HL-60 (cell line): ENCODE data around the gene ZGPAT.

Source experiments
- DNase-seq, 2 experiments: peaks; one replicate each; pipeline ENCODE4 v3.0.0-alpha.2; 2010 to 2020; ENCODE audit warnings: low read depth in 1 of 2, low spot score in 1 of 2
- H3K27ac ChIP-seq: fragments of 250-450 bp; sonication (Bioruptor Pico); replicated peaks from 2 replicates; pipeline ENCODE4 v1.5.1; 2020; ENCODE audit warnings: mild to moderate bottlenecking, moderate library complexity
- H3K27me3 ChIP-seq: fragments of 250-450 bp; sonication (Bioruptor Pico); 2 replicates; pipeline ENCODE4 v1.5.1; 2021; ENCODE audit warnings: mild to moderate bottlenecking, moderate library complexity; ENCODE audit not compliant: insufficient read depth, poor library complexity, severe bottlenecking
- H3K4me3 ChIP-seq: replicated peaks from 2 replicates; pipeline ENCODE4 v1.5.1; 2011; ENCODE audit warnings: mild to moderate bottlenecking, control low read depth, low read length; ENCODE audit not compliant: insufficient read depth
- GABPA ChIP-seq: IDR thresholded peaks from 2 replicates; pipeline ENCODE4 v1.6.1; 2012; ENCODE audit warnings: low read depth
- POLR2AphosphoS5 ChIP-seq: IDR thresholded peaks from 2 replicates; pipeline ENCODE4 v1.6.1; 2012; ENCODE audit warnings: low read depth
- SPI1 ChIP-seq: IDR thresholded peaks from 2 replicates; pipeline ENCODE4 v1.6.1; 2012; ENCODE audit warnings: low read depth, mild to moderate bottlenecking, borderline replicate concordance
- TF ChIP-seq, protein P1 (sequence below): IDR thresholded peaks from one replicate; pipeline ENCODE4 v1.5.1; 2011; ENCODE audit warnings: low read length, control low read depth, inconsistent platforms; ENCODE audit not compliant: insufficient read depth
- TF ChIP-seq, protein P2 (sequence below): IDR thresholded peaks from 2 replicates; pipeline ENCODE4 v1.6.1; 2012; ENCODE audit warnings: low read depth; ENCODE audit not compliant: insufficient replicate concordance

ZGPAT gene

DNA sequence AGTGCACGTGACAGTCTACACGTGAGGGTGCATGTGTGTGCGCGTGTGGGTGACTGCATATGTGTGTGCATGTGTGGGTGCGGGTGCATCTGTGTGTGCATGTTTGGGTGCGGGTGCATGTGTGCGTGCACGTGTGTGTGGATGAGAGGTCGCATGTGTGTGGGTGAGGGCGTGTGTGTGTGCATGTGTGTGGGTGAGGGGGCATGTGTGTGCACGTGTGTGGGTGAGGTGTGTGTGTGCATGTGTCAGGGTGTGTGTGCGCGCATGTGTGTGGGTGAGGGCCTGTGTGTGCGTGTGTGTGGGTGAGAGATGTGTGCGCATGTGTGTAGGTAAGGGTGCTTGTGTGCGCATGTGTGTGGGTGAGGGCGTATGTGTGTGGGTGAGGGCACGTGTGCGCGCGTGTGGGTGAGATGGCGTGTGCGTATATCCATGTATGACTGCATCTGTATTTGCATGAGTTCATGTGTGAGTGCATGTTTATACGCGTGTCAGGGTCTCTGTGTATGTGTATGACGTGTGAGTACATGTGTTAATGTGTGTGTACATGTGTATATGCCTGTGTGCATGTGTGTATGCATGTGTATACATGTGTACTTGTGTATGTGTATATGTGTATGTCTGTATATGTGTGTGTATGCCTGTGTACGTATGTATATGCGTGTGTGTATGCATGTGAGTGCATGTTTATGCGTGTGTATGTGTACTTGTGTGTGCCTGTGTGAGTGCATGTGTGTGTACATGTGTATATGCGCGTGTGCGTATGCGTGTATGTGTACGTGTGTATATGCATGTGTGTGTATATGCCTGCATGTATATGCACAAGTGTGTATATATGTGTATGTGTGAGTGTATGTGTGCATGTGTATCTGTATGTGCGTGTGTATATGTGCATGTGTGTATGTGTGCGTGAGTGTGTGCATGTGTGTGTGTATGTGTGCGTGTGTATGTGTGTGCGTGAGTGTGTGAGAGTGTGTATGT lies 24.6 kb downstream of the ZGPAT start:
- Histone ChIP-seq H3K4me3 (no peak overlapping the region), H3K27ac (no peak overlapping the region)
- TF ChIP-seq, protein P1, sequence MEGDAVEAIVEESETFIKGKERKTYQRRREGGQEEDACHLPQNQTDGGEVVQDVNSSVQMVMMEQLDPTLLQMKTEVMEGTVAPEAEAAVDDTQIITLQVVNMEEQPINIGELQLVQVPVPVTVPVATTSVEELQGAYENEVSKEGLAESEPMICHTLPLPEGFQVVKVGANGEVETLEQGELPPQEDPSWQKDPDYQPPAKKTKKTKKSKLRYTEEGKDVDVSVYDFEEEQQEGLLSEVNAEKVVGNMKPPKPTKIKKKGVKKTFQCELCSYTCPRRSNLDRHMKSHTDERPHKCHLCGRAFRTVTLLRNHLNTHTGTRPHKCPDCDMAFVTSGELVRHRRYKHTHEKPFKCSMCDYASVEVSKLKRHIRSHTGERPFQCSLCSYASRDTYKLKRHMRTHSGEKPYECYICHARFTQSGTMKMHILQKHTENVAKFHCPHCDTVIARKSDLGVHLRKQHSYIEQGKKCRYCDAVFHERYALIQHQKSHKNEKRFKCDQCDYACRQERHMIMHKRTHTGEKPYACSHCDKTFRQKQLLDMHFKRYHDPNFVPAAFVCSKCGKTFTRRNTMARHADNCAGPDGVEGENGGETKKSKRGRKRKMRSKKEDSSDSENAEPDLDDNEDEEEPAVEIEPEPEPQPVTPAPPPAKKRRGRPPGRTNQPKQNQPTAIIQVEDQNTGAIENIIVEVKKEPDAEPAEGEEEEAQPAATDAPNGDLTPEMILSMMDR: no peak
- no peak for TF ChIP-seq SPI1
- TF ChIP-seq, protein P2, sequence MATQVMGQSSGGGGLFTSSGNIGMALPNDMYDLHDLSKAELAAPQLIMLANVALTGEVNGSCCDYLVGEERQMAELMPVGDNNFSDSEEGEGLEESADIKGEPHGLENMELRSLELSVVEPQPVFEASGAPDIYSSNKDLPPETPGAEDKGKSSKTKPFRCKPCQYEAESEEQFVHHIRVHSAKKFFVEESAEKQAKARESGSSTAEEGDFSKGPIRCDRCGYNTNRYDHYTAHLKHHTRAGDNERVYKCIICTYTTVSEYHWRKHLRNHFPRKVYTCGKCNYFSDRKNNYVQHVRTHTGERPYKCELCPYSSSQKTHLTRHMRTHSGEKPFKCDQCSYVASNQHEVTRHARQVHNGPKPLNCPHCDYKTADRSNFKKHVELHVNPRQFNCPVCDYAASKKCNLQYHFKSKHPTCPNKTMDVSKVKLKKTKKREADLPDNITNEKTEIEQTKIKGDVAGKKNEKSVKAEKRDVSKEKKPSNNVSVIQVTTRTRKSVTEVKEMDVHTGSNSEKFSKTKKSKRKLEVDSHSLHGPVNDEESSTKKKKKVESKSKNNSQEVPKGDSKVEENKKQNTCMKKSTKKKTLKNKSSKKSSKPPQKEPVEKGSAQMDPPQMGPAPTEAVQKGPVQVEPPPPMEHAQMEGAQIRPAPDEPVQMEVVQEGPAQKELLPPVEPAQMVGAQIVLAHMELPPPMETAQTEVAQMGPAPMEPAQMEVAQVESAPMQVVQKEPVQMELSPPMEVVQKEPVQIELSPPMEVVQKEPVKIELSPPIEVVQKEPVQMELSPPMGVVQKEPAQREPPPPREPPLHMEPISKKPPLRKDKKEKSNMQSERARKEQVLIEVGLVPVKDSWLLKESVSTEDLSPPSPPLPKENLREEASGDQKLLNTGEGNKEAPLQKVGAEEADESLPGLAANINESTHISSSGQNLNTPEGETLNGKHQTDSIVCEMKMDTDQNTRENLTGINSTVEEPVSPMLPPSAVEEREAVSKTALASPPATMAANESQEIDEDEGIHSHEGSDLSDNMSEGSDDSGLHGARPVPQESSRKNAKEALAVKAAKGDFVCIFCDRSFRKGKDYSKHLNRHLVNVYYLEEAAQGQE: no peak
- no peak for TF ChIP-seq POLR2AphosphoS5
- no peak for TF ChIP-seq GABPA

GRCh38 chr20:63733117-63733516 lies 25.3 kb downstream of the ZGPAT start:
- Histone ChIP-seq H3K27ac (no peak overlapping the region), H3K4me3 (no peak overlapping the region), H3K27me3 (no peaks in the 10 kb centered on the region)
- no peak for TF ChIP-seq GABPA
- TF ChIP-seq, protein P1: no peak
- DNase-seq: no peak

More for the DNA sequence above, 24.6 kb downstream of the ZGPAT start:
- H3K27me3 ChIP-seq: no peaks in the 10 kb centered on the region
- no peak for DNase-seq

DNA sequence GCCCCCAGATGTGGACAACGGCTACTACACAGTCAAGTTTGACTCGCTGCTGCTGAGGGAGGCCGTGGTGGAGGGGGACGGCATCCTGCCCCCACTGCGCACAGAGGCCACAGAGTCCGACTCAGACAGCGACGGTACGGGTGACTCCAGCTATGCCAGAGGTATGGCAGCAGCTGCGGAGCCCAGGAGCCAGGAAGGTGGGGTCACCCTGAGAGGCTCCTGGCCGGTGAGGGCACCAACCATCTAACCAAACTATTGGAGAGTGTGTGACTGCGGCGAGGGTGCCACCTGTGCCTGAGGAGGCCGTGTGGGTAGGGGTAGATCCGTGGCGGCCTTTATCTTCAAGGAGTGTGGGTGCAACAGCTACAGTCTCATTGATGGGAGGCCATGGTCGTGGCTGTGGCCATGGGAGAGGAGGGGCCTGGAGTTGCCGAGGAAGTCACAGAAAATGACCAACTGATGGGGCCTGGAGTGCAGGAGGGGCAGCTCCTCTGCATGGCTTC lies 25.8 kb downstream of the ZGPAT start:
- DNase-seq: no peak
- H3K27ac ChIP-seq: no peak overlapping the region

DNA sequence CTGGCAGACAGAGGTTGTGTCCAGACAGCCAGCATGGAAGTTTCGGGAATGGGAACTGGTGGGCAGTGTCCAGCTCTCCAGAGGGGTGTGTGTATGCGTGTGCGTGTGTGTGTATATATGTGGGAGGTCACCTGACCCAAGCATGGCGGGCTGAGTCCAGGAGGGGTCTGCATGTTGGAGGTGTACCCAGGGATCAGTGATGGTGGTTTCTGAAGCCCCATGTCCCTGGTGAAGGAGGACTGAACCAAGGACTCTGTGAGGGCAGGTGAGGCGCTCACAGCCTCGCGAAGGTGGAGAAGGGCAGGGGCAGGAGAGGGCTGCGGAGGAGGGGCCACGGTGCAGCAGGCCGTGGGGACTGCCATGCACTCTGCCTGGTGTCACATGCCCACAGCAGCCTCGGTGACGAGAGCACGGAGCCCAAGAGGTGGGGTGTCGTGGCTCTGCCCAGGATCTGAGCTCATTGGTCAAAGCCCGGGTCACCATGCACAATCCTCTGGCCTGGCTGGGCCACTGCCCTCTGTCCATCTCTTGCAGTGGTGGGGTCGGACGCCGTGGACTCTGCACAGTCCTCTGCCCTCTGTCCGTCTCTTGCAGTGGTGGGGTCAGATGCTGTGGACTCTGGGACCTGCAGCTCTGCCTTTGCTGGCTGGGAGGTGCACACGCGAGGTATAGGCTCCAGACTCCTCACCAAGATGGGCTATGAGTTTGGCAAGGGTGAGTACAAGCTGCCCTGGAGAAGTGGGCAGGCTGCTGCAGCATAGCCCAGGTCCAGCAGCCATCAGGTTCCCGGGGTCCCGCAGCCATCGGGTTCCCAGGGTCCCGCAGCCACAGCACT lies 26.5 kb downstream of the ZGPAT start:
- Histone ChIP-seq H3K4me3 (no peak overlapping the region), H3K27ac (no peak overlapping the region), H3K27me3 (no peaks in the 10 kb centered on the region)
- TF ChIP-seq GABPA (no peak), POLR2AphosphoS5 (no peak), SPI1 (no peak)
- TF ChIP-seq, protein P2: no peak
- TF ChIP-seq, protein P1: no peak
- no peak for DNase-seq

More for the DNA sequence above, 25.8 kb downstream of the ZGPAT start:
- Histone ChIP-seq H3K27me3 (no peaks in the 10 kb centered on the region), H3K4me3 (no peak overlapping the region)
- TF ChIP-seq GABPA: no peak
- TF ChIP-seq POLR2AphosphoS5: no peak
